GM19023 (cell line): Measurements from ENCODE around the gene PLPPR3.

Source experiments
- ATAC-seq: cut with Tn5 transposase; IDR thresholded peaks from one replicate; pipeline ENCODE4 v1.9.1; 2021; ENCODE audit warnings: mild to moderate bottlenecking, moderate library complexity; ENCODE audit not compliant: unreplicated experiment

Gene PLPPR3

GRCh38 chr19:821825-822503, at the start of gene PLPPR3:
TSS of gene PLPPR3 (minus strand) at chr19:821955. CDS start at chr19:821559, 396 bp downstream.
- no peak for ATAC-seq

- no peak for ATAC-seq
Observed at GRCh38 chr19:870963-871401, 49.2 kb upstream of the PLPPR3 start.

- no peak for ATAC-seq
Observed at GRCh38 chr19:870314-870713, 48.6 kb upstream of the PLPPR3 start.

DNA sequence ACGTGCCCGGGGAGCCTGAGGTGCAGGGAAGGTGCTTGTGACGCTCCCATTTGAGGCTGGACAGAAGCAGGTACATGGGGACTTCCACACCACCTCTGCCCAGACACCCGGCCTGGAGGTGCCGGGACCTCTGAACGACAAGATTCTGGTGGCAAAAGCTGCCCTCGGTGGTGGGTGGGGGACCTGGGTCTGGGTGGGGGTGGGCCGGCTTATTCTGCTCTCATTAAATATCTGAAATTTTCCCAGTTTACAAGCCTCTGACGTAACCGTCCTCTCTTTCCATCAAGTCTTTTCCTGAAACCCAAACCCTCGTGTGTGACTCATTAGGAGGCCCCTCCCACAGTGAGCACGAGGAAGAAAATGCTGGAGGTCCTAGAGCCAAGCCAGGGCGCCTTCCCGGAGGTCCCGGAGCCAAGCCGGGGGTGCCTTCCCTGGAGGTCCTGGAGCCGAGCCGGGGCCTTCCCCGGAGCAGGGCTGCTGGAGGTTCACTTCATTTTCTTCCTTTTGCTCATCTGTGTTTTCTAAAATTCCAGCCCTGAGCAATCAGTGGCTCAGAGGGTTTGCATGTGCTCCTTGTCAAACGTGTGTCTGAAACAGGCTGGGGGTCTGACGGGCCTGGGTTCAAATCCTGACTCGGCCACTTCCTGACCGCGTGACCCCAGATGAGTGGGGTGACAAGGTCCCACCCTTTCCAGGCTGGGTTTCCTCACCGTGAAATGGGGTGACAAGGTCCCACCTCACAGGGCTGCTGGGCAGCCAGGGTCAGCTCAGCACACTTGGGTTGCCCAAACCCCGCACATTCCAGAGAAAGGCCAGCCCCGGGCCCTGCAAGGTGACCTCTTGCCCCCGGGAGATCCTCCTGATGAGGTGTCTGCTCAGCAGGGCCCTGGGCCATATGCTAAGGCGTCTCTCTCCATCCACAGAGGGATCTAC, 47.8 kb upstream of the PLPPR3 start:
- no peak for ATAC-seq

GRCh38 chr19:868458-869244, 46.9 kb upstream of the PLPPR3 start:
- no peak for ATAC-seq

DNA sequence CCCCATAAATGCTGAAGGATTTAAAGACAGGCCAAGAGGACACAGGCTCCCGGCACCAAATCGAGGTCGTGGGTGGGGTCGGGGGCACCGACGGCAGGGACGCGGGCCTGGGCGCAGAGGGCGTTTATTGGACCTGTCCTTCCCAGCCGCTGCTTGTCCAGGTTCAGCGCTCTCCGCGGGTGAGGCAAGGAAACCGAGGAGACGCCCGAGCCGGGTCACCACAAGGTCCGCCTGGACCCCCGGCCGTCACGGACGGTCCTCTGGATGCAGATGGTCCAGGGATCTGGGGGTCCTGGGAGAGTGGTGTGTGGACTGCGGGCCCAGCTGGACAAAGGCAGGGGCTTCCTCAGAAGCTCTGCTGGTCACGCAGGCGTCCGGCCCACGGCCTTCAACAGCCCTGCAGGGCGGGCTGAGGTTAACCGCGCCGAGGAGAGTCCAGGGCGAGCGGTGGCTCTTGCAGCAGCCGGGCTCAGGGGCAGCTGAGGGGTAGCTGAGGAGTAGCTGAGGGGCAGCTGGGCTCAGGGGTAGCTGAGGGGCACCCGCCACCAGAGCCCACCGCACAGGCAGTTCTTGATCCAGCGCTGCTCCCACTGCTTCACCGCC, 46.2 kb upstream of the PLPPR3 start:
- no peak for ATAC-seq

GRCh38 chr19:867301-867793, 45.6 kb upstream of the PLPPR3 start:
- ATAC-seq: no peak

DNA sequence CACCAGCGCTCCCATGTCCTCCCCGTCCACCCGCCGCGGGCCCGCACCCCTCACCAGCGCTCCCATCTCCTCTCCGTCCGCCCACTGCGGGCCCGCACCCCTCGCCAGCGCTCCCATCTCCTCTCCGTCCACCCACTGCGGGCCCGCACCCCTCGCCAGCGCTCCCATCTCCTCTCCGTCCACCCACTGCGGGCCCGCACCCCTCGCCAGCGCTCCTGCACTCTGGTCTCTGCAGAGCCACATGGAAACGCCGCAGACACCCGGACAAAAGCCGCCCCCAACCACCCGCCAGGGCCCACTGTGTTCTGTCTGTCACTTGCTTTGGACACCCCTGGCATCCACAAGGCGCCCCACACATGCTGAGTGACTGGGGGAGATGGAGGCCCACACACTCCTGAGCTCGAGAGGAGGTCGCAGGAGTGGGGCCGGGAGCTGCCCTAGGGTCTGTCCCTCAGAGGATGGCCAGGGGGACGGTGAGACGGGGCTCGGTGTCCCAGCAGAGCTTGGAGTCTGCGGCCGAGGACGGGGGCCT, 45.1 kb upstream of the PLPPR3 start:
- ATAC-seq: no peak

DNA sequence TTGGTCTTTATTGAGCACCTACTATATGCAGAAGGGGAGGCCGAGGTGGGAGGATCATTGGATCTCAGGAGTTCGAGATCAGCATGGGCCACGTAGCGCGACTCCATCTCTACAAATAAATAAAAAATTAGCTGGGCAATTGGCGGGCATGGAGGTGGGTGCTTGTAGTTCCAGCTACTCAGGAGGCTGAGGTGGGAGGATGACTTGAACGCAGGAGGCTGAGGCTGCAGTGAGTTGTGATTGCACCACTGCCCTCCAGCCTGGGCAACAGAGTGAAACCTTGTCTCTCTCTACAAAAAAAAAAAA, 41.5 kb upstream of the PLPPR3 start:
- ATAC-seq: no peak

DNA sequence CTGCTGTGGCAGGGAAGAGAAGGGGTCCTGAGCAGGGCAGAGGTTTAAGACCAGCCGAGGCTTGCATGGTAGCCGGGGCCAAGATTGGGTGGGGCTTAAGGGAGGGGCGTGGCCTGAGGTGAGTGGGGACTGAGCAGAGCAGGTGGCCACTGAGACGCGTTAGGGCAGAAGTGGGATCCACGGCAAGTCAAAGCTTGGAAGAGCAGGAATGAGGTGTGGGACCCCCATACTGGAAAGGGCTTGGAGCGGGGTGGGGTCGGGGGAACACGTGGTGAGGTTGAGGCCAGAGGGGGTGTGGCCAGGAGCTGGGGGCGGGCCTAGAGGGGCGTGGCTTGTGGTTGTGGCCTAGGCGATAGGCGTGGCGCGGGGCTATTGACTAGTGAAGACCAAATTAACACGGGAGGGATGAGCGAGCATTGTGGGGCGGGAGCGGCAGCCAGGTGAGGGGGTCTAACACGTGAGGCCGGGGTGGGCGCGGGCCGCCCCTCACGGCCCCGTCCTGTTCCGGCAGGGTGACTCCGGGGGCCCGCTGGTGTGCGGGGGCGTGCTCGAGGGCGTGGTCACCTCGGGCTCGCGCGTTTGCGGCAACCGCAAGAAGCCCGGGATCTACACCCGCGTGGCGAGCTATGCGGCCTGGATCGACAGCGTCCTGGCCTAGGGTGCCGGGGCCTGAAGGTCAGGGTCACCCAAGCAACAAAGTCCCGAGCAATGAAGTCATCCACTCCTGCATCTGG, 41.0 kb upstream of the PLPPR3 start:
- ATAC-seq: no peak

DNA sequence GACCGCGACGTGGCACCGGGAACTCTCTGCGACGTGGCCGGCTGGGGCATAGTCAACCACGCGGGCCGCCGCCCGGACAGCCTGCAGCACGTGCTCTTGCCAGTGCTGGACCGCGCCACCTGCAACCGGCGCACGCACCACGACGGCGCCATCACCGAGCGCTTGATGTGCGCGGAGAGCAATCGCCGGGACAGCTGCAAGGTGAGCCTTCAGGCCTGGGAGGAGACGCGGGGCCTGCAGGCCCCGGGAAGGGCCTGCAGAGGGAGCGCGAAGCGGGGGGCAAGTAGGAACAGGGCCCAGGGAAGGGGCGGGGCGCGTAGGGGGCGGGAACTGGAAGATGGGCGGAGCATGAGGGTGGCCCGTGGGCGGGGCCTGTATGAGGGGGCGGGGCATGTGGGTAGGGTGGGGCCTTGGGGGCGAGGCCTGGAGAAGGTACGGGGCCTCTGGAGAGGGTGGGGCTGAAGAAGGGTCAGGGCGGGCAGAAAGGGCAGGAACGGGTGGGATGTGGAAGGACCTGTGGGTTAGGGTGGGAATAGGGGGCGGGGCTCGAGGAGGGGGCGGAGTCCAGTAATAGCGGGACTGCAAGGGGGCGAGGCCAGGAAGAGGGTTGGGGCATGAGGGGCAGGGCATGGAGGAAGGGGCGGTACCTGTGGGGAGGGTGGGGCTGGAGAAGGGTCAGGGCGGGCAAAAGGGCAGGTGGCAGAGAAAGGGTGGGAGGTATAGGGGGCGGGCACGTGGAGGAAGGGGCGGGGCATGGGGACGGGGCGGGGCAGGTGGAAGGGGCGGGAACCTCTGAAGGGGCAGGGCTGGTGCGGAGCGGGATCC, 40.2 kb upstream of the PLPPR3 start:
- no peak for ATAC-seq

DNA sequence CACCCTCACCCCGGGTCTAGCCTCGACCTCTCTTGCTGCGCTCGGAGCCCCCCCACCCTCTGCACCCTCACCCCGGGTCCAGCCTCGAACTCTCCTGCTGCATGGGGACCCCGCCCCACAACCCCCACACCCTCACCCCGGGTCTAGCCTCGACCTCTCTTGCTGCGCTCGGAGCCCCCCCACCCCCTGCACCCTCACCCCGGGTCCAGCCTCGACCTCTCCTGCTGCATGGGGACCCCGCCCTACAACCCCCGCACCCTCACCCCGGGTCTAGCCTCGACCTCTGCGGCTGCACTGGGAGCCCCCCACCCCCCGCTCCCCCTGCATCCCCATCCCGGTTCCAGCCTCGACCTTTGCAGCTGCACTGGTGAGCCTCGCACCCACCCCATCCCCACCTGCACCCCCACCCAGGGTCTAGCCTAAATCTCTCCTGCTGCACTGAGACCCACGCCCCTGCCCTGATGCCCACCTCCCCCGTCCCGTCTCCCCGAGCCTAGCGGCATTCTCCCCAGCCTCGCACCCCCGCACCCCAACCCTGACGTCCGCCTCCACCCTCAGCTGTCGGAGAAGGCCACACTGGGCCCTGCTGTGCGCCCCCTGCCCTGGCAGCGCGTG, 39.5 kb upstream of the PLPPR3 start:
- ATAC-seq: no peak

GRCh38 chr19:858868-859843, 37.4 kb upstream of the PLPPR3 start, which contains the start of gene CFD:
TSS of gene CFD (plus strand) at chr19:859664. CDS start at chr19:859690, 26 bp downstream.
- no peak for ATAC-seq

DNA sequence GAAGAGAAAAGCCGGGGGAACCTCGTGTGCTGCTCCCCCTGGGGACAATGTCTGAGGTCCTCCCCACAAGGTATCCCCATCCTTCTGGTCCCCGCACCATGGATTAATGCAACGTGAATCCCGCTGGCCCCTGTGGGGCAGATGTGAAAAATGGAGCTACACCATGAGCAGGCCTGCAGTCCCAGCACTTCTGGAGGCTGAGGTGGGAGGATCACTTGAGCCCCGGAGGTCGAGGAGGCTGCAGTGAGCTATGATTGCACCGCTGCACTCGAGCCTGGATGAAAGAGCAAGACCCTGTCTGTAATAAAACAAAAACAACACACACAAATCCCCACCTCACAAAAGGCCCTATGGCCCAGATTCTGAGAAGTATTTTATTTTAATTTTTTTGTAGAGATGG, 36.5 kb upstream of the PLPPR3 start:
- ATAC-seq: no peak

DNA sequence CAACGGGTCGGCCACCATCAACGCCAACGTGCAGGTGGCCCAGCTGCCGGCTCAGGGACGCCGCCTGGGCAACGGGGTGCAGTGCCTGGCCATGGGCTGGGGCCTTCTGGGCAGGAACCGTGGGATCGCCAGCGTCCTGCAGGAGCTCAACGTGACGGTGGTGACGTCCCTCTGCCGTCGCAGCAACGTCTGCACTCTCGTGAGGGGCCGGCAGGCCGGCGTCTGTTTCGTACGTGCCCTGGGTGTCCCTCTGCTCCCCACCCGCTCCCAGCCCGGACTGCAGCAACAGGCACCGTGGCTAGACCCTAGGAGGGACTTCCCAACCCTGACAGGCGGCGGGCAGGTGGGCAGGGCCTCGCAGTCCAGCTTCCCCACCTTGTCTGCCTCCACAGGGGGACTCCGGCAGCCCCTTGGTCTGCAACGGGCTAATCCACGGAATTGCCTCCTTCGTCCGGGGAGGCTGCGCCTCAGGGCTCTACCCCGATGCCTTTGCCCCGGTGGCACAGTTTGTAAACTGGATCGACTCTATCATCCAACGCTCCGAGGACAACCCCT, 33.9 kb upstream of the PLPPR3 start:
- ATAC-seq: no peak

- ATAC-seq: no peak
Observed at GRCh38 chr19:855142-855541, 33.4 kb upstream of the PLPPR3 start.

- ATAC-seq: no peak
Observed at GRCh38 chr19:854549-854948, 32.8 kb upstream of the PLPPR3 start.
